Activated CD8-positive, alpha-beta memory T cell treated with anti-CD3 and anti-CD28 coated beads, Interleukin-2, amount 50 U/mL, for 4 hours (primary cell): ENCODE data around the gene AP2B1.
"Not testable (repeated sequence)": the region's sequence is repeated elsewhere in the genome, so short reads cannot be mapped to it uniquely, and the experiment has no call there.

ENCODE experiments used
- DNase-seq: peaks from one replicate; pipeline ENCODE4 v3.0.0-alpha.2; 2020

Gene AP2B1

DNA sequence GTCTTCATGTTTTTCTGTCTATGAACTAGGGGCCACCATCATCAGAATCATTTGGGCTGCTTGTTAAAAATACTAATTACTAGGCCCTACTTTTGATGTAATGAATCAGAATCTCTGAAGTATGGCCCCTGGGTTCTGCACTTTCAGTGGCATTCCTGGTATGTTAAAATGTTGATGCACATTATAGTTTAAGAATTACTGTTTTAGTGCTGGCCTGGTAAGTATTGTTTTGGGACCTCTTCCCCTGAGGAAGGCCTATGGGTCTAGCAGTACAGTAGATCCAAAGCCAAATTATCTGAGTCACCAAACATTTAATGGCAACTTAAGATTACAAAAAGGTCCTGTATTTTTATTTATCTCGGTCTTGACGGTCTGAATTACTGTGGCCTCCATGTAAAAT is 58.8 kb downstream of the AP2B1 start:
- DNase-seq, result no peak

DNA sequence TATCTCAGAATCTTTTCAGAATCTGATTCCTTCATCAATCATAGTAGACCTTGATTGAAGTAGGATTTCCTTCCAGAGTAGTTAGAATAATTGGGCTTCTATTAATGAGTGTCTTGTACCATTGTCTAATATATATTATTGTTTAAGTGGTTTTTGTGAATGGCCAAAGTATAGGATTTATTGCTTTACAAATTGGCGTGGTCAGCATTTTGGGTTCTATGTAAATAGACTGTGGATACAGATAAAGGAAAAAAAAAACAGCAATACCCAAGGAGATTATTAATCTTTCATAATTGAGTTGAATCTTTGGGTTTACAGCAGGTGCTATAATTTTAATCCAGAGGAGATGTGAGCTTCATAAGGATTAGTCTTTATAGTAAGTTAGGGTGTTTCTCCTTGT is 64.3 kb downstream of the AP2B1 start:
- no peak for DNase-seq

DNA sequence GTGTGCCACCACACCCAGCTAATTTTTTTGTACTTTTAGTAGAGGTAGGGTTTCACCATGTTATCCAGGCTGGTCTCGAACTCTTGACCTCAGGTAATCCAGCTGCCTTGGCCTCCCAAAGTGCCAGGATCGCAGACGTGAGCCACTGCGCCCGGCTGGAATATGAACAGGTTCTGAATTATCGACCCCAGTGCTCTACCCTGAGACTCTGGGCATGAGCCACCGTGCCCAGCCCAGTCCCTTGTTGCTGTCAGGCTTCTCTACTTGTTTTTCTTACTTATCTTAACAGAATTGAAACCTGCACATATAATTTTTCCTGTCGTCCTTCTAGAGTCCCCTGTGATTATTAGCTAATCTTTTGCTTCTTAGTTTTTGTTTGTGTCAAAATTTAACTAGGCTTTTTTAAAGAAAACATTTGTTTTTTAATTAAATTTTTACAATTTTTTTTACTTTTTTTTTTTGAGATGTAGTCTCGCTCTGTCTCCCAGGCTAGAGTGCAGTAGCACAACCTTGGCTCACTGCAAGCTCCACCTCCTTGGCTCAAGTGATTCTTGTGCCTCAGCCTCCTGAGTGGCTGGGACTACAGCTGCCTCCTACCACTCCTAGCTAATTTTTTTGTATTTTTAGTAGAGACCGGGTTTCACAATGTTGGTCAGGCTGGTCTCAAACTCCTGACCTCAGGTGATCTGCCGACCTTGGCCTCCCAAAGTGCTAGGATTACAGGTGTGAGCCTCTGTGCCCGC is 66.7 kb downstream of the AP2B1 start:
- DNase-seq, result no peak

DNA sequence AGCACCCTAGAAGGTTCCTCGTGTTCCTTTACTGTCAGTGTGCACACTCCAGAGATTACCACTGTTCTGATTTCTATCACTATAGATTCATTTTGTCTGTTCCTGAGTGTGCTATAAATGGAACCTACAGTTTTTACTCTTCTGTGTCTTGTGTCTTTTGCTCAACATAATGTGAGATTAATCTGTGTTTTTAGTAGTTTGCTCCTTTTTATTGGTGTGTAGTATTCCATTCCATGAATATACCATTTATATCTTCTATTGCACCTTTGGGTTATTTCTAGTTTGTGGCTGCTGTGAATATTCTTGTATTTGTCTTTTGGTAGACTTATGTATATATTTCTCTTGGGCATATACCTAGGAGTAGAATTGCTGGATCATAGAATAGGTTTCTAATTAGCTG is 68.2 kb downstream of the AP2B1 start:
- no peak for DNase-seq

DNA sequence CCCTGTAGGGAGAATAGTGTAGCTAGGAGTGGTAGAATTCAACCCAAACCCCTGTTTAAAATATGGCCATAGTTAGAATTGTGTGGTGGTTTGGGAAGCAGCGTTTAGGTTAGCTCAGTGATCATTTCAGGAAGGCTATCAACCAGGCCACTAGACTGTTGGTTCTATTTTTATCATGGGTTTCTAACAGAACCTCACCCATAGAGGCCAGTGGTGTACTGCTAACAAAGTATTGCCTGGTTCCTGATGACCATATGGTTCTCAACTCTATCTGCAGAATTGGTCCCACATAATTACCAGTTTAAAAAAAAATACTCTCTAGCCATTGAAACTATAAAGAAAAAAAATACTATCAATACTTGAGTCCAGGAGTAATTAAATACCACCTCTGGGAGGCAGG is 73.8 kb downstream of the AP2B1 start:
- DNase-seq, result no peak

DNA sequence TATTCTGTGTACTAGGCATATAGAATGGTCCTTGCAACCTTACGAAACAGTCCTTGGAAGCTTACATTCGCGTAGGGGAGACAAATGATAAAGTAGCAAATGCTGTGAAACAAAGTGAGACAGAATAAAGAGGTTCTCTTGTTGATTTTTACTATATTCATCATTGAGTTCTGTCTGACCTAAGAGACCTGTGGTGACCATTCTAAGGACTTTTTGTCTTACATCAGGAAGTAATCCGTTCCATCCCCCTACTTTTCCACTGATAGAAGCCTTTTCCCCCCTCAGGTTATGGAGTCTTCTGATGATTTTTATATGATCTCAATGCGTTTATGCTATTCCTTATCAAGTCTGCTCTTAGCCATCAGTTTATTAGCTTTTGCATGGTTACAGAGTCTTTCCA is 77.6 kb downstream of the AP2B1 start:
- no peak for DNase-seq

DNA sequence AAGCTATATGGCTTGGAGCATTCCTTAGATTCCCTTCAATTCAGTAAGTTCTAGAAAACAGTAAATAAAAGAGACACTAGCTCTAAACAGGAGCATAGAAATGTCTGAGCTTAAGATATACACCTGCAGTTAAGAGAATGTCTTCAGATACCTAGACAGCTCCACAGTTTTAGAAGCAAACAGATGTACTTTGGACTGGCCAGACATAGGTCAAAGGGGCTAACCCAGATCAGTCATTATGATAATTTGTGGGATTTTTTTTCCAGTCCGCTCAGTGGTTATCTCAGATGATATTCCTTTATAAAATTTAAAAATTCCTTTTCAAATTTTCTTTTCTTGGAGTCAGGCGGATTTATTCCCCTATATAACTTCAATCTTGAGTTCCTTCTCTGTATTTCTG is 78.5 kb downstream of the AP2B1 start:
- no peak for DNase-seq

DNA sequence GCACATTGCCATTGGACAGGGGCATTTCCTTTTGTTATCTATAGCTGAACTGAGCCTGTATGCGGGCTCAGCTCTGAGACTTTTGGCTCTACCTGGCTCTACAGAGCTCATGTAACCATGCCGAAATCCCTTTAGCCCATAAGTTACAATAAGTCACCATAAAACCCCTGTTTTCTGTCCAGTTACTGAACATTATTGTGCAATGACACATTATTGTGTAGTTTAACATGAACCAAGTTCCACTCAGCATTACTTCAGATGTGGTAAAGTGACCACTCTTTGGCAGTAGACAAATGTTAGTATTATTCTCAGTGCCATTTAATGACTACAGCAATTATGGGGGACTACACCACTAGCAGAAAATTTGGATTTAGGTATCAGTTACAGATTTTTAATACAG is 78.9 kb downstream of the AP2B1 start:
- no peak for DNase-seq

DNA sequence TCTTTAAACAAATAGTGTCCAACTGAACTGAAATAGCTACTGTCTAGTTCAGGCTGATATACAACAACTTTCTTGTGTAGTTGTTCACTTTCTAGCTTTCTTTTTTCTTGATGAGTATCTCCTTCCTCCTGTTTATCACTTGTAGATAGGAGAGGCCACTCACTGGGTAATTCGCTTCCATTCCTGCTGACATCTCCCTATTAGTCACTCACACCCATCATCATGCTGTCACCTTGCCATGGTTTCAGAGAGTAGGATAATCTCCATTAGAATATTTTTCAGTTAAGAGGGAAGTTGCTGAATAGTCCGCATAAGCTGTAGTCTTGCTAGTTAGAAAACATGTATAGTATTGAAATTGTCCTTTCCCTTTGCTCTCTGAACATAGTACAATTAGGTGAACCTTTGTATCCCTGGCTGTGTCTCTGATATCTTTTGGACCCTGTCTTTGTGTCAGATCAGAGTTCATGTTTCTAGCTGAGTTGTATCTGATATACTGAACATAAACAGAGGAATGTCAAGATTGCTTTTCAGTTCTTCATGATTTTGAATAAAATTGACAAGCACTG is 79.9 kb downstream of the AP2B1 start:
- no peak for DNase-seq

DNA sequence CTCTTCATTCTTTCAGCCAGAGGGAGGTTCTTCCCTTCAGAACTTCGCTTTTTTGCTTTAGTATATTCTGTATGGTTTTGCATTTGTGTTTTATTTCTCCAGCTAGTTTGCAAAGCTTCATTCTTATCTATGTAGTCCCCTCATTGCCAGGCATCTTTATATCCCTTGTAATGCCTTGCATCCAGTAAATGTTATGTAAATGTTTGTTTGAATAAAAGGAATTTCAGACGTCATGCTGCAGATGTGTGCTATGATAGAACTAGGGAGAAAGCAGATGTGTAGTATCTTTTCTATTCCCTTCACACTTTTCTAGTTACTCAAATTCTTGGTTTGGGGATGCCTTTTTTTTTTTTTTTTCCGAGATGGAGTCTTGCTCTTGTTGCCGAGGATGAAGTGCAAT is 81.7 kb downstream of the AP2B1 start:
- no peak for DNase-seq

DNA sequence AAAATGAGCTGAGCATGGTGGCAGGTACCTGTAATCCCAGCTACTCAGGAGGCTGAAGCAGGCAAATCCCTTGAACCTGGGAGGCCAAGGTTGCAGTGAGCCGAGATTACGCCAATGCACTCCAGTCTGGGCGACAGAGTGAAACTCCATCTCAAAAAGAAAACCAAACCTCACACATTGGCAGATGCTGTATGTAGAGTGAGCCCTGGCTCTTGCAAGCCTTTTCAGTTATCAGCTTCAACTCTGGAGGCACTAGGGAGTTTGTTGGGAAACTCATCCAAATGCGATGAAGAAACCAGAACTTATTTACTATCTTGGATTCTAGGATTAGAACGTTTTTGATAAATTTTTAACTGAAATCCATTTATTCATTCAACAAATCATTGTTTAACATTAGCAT is 87.4 kb downstream of the AP2B1 start:
- DNase-seq, result no peak

DNA sequence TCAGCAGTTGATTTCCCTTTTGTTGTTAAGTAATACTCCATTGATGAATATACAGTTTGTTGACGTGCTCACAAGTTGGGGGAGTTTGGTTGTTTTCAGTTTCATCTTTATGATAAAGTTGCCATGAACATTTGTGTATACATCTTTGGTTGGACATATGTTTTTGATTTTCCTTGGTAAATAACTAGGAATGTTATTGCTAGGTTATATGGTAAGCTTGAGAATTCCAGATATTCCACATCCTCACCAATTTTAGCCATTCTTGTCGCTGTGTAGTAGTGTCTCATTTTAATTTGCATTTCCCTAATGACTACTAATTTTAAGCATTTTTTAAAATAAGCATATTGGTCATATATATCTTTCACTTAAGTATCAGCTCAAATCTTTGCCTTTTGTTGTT is 89.3 kb downstream of the AP2B1 start:
- DNase-seq, result no peak

DNA sequence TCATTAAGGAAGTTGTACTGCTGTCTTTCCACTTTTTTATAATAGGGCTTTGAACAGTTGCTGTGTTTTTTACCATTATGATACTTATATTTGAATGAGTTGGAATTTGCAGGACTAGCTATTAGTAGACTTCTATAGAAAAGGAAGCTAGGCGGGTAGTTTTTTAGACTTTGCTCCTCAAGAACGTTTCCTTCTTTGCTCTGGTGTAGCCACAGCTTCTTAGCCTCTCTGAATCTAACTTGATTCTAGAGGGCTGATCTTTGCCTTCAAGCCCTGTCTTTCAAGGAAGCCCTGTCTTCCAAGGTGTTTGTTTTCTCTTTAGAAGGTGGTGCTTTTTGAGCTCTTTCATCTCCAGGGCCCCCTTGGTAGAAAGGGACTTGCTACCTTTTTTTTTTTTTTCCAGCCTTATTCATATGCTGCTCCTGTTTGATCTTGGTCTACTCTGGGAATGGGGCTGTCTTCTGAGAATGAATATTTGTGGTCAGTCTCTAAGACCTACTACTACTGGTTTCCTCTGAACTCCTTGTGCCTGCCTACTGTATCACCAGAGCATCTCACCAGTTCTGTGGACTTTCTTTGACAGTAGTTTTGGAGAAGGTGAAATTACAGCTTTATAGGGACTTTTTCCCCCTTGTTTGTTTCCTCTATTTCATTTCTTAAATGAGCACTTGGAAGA is 92.0 kb downstream of the AP2B1 start:
- DNase-seq, result no peak

DNA sequence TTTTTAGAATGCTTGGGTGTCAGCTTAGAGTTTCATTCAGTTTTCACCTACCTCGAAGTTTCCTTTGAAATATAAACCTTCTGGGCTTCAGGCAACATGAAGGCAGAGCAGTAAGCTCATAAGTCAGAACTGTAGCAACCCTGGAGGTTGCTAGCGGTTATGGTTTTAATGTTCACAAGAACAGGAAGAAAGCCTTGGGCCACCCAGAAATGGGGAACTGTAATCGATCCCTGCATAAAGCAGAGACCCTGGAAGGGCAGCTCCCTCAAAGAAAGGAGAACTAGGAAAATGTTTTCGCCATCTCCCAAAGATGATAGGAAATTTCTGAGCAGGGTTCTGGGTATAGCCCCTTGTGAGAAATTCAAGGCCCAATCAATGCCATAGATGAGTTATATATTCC is 96.5 kb downstream of the AP2B1 start:
- DNase-seq, result no peak

DNA sequence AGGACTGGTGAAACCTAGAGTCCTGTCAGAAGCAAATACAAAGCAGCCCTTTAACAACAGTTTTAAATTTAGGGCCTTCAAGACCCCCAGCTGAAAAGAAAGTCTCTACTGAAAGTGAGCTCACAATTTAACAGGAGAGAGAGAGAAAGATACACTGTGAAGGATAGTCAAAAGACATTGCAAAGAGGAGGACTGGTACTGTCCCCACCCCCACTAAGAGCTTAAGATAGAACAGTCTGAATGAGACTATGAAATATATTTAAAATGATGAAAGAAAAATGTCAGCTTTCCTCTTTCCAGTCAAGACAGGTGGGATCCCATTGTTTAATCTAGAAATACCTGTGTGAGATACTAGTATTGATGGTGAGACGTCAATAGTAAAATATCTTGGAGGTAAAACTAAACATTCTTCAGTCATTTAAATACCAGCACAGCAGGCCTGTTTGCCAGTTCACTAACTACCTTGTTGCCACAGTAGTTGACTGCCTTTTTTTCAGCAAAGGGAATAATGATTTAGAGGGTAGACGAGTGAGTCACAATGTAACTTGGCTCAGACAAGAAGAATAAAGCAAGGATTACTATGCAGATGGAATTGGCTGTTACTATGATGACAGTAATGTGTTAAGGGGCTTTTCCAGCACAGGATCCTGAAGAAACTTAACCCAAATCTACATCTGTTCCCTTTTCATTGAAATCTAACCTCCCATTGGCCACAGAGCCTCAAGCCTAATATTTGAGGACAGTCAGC is 97.1 kb downstream of the AP2B1 start:
- DNase-seq, result no peak

DNA sequence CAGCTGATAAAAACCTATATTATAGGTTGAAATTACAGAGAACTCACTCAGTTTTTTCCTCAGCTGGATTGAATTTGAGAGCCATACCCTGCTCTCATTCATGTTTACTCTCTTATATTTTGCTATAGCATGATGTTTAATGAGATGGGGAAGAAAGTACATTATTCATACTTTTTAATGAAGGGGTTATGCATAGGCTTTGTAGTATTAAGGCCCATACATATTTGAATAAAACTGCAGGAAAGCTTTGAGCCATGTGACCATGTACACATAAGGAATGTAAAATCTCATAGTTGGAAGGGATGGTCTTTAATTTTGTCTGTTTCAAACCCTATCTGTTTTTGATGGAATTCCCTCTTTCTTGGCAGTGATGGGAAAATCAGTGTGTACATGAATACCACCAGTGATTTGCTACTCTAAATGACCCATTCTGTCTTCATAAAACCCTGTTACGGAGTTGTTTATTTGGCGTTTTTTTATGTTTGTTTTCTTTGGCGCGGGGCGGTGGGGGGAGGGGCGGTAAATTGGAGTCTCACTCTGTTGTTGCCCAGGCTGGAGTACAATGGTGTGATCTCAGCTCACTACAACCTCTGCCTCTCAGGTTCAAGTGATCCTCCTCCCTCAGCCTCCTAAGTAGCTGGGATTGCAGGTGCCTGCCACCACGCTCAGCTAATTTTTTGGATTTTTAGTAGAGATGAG is 105.5 kb downstream of the AP2B1 start:
- DNase-seq, result no peak

DNA sequence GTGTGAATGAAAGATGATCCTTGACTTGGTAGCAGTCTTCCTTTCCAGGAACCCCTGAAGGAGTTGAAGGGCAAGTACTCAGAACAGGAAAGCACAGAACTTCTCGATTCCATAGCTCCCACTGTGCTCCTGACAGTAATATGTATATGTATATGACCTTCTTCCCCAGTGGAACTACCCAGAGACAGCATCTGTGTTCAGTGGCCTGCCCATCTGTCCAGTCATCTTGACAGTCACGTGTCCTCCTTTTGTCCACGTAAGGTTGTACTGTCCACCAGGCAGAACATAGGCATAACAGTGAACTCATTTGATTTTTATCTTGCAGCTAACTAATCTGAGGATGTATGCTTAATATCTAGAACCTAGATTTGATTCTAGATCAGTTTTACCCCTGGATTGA is 106.5 kb downstream of the AP2B1 start:
- DNase-seq, result no peak

DNA sequence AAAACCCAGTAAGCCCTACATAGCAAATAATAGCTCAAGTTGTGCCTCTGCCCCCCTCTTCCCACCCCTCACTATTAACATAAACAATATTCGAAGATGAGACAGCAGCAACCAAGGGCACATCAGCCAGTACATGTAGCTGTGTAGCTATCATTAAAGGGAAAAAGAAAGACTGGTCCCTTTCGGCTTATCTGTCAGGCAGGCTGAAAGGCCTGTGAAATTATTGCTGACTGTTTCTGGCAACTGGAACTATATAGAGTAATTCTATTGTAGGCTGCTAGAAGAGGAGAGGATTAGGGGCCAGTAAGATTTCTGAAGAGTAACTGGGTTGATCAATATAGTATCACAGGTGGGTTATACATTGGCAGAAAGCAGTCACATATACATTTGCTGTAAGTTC is 107.8 kb downstream of the AP2B1 start:
- no peak for DNase-seq

DNA sequence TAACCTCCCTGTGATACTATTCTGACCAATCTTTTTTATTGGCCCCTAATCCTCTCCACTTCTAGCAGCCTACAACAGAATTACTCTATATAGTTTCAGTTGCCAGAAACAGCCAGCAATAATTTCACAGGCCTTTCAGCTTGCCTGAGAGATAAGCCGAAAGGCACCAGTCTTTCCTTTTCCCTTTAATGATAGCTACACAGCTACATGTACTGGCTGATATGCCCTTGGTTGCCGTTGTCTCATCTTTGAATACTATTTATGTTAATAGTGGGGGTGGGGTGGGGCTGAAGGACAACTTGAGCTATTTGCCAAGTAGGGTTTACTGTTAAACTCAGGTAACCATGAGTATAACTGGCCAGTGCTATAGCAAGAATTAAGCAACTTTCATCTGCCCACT is 108.5 kb downstream of the AP2B1 start:
- no peak for DNase-seq

DNA sequence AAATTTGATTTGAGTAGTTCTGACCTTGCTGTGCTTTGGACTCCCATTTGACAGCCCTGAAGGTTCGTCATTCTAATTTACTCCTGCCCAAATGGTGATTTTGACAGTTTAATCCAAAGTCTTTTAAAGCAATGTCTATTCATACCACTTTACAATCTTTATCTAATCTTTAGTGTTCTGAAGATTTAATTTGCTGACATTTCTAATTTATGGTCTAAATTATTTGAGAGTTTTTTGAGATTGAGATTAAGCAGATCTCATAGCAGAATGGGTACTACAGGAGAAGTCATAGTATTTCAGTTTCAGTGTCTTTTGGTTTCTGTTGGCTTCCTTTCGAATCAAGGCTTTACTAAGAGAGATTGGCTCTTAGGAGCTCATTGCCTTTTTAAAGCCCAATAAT is 111.7 kb downstream of the AP2B1 start:
- DNase-seq, result no peak

DNA sequence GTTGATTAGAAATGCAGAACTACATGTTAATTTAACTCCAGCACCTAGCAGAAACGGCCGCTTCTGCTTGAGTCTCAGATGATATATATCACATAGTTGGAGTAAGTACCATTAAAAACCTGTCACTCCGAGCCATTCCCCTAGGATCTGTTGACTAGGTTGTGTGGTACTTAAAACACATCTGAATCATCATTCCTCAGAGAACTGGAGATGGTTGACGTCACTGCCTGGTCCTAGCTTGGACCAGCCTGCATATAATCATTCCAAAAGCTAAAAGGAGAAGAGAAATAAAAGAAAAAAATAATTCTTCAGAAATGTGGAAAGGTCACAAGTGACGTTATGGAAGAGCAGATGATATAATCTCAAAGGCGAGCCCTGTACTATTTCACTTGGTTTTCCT is 113.0 kb downstream of the AP2B1 start:
- no peak for DNase-seq

DNA sequence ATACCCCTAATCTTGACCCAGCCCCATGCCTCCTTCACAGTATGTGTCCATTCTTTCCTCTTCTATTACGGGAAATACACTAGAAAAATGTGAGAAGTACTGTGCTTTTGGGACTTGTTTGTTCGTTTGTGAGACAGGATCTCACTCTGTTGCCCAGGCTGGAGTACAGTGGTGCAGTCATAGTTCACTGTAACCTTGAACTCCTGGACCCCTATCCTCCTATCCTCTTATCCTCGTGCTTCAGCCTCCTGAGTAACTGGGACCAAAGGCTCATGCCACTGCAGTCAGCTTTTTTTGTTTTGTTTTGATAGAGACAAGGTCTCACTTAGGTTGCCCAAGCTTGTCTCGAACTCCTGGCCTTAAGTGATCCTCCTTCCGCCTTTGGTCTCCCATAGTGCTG is 114.4 kb downstream of the AP2B1 start:
- DNase-seq, result no peak

DNA sequence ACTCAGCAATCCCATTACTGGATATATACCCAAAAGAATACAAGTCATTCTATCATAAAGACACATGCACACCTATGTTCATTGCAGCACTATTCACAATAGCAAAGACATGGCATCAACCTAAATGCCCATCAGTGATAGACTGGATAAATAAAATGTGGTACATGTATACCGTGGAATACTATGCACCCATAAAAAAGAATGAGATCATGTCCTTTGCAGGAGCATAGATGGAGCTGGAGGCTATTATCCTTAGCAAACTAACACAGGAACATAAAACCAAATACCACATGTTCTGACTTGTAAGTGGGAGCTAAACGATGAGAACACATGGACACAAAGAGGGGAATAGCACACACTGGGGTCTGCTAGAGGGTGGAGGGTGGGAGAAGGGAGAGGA is 116.2 kb downstream of the AP2B1 start:
- DNase-seq, result not testable (repeated sequence)
